NCI-H1694 (cell line): ENCODE measurements around the gene KLHL40.

Experiments
- DNase-seq: peaks from one replicate; lab custom pipeline; 2025; lab: John Stamatoyannopoulos, UW

The KLHL40 gene

DNA sequence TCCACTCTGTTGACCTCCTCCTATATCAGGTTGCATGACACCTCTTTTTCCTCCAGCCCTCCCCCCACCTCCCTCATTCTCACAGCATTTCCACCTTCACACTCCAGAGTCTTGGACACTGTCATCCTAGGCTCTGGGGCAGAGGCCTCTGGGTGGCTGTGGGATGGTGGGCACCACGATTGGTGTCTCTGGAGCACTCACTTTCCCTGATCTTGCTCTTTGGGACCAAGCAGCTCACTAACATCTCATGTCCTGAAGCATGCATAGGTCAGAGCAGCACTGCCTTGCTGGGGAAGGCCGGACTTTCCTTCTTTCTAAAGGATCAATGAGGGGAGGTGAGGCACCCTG lies 16.9 kb upstream of the KLHL40 start:
- no peak for DNase-seq

DNA sequence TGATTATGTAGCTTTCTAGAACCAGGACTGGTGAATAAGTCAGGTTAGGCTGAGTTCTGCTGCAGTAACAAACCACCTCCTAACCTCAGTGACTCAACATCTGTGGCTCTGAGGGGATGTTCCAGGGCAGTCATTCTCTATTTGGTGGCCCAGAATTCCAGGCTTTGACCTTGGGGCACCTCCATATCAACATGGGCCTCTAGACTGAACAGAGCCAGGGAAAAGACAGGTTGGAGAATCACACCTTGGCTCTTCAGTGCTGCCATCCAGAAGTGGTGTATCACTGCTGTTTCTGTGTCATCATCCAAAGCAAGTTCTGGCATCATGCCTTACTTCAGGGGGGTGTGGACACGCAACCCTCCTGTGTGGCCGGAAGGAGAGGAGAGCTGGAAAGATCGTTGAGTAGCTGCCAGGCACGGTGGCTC lies 16.5 kb upstream of the KLHL40 start:
- no peak for DNase-seq

DNA sequence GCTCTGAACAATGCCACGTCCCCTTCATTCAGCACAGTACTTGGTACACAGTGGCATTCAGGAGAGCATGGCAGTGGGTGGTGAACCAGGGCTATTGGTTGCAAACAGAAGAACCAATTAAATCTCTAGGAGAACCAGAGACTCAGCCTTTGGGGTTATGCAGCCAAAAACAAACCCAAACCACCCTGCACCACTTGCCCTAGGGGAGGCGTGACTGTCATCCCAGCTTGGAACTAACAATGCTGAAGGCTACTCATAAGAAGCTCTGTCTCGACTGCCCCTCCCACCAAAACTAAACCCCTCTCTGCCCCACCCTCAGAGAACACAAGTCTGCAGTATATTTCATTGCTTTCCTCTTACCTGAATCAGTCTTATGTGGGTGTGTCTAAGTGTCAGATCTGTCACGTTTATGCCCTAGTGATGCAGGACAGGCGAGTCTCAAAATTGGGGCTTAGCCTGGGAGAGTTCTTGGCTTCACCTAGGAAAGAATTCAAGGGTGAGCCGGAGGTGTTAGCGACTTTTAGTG lies 15.2 kb upstream of the KLHL40 start:
- DNase-seq = no peak

DNA sequence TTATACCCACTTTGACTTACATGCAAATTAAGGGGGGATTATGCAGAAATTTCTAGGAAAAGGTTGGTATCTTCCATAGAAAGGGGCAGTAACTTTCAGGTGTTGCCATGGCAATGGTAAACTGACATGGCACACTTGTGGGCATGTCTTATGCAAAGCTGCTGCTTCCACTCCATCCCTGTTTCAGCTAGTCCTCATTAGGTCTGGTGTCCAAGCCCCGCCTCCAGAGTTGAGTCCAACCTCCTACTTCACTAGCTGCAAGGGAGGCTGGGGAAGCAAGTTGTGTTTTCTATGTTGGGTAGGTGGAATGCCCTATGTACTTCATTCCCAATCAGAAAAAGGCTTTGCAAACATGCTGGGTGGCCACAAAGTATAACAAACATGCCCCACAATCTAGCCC lies 14.7 kb upstream of the KLHL40 start:
- no peak for DNase-seq

DNA sequence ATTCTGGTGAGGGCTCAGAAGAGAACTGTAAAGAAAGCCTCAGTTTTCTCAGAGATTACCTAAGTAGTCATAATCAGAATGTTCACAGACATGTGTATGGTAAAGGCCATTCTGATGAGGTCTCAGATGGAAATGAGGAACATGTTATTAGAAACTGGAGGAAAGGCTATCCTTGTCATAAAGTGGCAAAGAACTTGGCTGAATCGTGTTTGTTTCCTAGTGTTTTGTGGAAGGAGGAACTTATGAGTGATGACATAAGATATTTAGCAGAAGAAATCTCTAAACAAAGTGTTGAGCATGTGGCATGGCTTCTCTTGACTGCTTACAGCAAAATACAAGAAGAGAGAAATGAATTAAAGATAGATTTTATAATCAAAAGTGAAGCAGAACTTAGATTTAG lies 12.8 kb upstream of the KLHL40 start:
- no peak for DNase-seq

DNA sequence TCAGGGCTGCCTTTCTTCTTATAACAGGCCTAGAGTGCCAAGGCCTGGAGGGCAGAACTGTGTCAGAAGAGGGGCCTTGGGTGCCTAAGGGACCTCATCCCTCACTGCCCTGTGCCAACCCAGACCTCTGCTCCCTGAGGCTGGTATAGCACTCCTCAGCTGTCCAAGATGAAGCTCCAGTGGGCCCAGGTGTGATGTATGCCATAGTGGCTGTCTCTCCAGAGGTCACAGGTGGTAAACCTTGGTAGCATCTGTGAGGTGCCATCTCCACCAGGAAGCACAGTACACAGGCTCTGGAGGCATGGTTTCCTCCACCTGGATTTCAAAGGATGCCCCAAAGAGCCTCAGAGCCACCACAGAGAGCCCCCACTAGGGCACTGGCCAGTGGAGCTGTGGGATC lies 12.3 kb upstream of the KLHL40 start:
- DNase-seq = no peak

DNA sequence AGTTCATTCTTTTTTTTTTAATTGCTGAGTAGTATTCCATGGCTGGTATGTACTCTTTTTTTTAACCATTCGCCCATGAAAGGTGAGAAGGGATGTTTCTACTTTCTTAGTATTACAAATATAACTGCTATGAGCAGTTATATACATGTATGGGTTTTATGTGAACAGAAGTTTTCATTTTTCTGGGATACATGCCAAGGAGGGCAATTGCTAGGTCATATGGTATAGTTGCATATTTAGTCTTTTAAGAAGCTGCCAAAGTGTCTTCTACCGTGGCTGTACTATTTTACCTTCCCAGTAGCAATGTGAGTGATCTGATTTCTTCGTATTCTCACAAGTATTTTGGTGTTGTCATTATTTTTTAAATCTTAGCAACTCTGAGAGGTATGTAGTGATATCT lies 11.2 kb upstream of the KLHL40 start:
- peak; percentile 59 for DNase-seq

DNA sequence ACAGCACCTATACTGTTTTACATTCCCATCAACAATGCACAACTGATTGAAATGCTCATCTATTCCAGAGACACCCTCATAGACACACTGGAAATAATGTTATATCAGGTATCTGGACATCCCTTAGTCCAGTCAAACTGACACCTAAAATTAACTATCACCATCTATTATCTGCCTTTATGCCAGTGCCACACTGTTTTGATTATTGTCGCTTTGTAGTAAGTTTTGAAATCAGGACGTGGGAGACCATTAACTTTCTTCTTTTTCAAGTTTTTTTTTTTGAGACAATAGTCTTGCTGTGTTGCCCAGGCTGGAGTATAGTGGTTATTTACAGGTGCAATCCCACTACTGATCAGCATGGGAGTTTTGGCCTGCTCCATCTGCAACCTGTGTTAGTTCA lies 9.4 kb upstream of the KLHL40 start:
- no peak for DNase-seq

DNA sequence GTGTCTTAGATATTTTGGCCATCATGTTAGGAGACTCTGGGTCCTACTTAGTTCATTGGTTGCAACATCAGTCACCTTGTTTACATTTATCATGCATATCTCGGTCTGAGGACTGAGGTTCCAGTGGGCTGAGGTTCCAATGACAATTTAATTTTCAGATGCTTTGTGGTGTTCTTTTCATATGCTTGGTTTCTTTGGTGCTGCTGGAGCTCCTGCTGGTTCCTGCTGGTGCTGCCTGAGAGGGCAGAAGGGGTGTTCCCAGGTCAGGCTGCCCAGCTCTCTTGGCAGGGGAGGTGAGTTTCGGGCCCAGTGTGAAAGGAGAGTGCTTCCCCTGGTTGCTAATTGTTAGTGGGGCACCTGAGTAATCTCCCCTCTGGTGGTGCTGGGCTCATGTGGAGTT lies 6.9 kb upstream of the KLHL40 start:
- DNase-seq = no peak

DNA sequence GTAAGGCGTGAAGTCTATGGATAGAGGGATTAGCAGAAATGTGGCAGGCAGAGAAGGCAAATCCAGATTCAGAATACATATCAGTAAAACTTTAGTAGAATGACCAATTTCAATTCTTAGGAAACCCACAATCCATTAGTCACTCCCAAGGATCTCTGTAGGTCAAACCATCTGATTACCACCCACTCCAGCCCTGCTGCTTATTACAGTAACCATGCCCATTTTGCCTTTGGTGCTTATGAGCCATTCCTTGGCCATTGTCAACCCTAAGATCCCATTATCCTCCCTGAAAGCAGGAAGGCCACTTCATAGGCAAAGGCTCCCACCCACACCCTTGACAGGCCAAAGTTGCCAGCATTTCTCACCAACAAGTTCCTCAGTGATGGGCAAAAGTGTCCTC lies 5.1 kb upstream of the KLHL40 start:
- DNase-seq = no peak

DNA sequence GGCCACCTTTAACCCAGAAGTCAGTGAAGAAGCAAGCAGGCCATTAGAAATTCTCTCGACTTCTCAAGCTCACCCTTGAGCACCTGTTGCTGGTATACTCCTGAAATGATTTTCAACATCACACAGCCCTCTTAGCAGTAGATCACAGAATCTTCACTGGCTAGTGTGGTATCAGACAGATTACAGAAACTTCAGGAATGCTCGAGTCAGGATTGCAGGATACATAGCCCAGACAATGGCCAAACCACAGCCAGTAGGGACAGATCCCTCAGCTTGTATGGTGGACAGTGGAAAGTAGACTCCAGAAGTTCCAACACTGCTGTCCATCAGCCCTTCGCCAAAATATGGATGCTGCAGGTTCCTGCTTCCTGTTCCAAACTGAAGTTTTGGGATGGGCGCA lies 4.5 kb upstream of the KLHL40 start:
- DNase-seq = no peak

DNA sequence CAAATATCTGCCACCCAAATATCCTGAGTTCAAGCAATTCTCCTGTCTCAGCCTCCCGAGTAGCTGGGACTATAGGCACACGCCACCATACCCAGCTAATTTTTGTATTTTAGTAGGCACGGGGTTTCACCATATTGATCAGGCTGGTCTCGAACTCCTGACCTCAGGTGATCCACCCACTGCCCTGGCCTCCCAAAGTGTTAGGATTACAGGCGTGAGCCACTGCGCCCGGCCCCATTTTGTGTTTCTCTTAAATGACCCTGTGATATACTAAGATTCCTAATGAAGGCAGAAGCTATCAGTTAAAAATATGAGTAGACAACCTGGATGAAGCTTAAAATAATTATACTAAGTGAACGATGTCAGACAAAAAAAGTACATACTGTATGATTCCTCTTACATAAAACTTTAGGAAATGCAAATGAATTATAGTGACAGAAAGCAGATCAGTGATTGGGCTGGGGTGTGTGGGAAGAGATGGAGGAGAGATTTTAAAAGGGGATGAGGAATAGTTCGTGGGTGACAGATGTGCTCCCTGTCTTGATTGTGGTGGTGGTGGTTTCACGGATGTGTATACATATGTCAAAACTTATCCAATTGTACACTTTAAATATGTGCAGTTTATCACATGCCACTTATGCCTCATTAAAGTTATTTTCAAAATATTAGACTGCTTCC lies 3.8 kb upstream of the KLHL40 start:
- DNase-seq = no peak

DNA sequence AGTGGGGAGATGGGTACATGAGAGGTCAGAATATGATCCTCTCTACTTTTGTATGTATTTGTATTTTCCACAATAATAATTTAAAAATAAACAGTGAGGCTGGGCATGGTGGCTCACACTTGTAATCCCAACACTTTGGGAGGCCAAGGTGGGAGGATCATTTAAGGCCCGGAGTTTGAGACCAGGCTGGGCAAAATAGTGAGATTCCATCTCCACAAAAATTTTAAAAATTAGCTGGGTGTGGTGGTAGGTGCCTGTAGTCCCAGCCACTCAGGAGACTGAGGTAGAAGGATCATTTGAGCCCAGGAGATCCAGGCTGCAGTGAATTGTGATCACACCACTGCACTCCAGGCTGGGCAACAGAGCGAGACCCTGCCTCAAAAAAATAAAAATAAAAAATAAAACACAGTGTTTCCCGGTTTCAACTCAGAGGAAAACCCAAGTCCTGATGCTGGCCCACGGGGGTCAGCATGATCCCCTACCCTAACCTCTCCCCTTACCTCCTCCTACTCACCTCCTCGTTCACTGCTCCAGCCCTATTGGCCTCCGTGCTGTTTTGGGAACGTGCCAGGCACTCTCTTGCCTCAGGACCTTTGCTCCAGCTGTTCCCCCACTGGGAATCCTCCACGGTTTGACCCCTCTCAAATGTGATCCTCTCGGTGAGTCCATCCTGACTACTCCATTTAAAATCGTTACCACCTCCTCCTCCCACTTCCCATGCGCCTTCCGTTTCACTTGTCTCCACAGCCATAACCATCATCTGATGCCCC lies 2.9 kb upstream of the KLHL40 start:
- DNase-seq = no peak

DNA sequence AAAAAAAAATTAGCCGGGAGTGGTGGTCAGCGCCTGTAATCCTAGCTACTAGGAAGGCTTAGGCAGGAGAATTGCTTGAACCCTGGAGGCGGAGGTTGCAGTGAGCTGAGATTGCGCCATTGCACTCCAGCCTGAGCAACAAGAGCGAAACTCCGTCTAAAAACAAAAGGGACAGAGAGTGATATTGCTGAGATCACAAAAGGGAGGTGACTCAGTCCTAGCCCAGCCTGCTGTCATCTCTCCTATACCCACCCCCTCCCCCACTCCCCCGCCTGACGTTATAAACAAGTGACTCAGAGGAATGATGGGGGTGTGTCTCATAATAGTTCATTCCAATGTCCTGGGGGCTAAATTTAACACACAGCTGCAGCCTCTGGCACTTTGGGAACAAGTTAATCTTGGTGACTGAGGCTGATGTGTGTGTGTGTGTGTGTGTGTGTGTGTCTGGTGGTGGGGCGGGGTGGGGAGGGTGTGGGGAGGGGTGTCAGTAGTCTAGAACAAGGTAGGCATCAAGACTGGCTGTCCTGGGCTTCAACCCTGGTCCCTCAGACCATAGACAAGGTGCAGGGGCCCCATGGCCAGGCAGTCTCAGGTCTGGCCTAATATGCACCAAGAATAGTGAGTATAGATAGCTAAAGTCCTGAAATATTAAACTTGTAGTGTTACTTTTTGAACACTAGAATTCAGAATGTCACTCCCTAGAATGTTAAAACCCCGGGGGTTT lies 1.3 kb upstream of the KLHL40 start:
- DNase-seq = no peak

DNA sequence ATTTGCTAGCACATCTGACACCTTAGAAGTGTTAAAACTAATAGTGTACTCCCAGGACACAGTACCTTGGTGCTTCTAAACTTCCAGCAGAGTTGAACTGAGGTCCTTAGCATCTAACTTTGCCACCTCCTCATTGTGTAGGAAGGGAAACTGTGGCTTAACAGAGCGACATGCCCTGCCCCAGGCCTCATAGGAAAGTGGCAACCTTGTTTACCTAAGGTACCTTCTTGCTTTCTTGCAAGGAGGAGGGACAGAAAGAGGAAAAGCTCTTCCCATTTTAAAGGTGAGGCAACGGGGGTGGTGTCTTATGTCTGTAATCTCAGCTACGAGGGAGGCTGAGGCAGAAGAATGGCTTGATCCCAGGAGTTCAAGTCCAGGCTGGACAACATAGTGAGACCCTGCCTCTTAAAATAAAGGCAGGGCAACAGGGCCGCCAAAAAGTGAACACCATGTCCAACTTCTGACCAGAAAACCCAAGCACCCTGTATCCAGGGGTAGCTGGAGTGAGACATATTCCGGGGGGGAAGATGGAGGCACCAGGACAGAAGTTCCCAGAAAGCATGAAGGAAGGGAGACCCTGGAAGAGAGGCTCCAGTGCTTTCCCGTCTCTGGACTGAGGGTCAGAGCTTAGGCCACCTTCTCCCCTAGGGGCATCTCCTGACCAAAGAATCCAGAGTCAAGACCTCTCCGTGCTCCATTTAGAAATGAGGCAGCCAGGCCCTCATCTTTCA lies 540 bp upstream of the KLHL40 start:
- no peak for DNase-seq

DNA sequence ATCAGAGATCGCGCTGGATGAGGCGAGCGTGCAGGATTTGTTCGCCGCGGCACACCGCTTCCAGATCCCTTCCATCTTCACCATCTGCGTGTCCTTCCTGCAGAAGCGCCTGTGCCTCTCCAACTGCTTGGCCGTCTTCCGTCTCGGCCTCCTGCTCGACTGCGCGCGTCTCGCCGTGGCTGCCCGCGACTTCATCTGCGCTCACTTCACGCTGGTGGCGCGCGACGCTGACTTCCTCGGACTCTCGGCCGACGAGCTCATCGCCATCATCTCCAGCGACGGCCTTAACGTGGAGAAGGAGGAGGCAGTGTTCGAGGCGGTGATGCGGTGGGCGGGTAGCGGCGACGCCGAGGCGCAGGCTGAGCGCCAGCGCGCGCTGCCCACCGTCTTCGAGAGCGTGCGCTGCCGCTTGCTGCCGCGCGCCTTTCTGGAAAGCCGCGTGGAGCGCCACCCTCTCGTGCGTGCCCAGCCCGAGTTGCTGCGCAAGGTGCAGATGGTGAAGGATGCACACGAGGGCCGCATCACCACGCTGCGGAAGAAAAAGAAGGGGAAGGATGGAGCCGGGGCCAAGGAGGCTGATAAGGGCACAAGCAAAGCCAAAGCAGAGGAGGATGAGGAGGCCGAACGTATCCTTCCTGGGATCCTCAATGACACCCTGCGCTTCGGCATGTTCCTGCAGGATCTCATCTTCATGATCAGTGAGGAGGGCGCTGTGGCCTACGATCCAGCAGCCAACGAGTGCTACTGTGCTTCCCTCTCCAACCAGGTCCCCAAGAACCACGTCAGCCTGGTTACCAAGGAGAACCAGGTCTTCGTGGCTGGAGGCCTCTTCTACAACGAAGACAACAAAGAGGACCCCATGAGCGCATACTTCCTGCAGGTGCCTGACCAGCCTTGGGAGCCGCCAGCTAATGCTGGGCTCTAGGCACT lies 819 bp downstream of the KLHL40 start:
- DNase-seq = no peak

DNA sequence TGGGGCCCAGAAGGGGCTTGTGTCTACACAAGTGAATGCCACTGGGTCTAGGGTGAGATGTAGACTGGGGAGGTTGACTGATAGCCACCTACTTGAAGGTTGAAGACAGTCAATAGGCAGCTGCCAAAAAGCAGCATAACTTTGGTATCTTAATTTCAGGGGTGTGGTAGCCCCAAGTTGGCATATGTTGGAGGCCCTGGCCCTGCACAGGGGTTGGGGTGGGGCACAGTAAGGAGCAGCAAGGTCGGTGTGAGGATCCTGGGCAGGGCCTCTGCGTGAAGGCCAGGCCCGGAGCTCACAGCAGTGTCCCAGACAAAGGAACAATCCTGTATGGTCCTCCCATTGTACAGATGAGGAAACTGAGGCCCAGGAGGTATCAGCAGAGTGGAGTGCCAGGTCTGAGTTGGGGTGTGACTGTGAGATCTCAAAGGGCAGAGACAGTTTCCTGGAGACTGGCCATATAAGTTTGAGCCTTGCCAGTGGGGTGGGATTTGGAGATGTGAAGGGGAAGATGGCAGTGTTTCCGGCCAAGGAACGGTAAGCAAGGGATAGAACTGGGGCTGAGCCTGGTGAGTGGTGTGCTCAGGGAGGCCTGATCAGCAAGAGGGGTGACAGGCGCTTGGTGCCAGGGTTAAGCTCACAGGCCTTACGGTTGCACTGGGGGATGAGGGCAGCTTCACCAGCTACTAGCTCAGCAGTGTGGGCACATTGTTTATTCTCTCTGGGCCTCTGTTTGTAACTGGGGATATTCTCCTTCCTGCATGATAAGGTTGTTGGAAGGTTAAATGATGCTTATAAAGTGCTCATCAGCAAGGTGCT lies 1.7 kb downstream of the KLHL40 start:
- no peak for DNase-seq

DNA sequence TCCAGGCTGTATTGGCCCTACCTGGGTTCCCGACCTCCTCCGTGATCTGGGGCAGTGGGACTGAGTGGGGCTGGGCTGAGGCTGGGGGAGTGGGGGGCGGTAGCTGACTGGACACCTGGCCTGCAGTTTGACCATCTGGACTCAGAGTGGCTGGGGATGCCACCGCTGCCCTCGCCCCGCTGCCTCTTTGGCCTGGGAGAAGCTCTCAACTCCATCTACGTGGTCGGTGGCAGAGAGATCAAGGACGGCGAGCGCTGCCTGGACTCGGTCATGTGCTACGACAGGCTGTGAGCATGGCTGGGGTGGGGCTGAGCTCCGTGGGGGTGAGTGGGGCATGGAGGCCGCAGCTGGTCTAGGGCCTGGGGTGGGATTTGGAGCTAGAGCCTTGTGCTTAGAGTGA lies 2.7 kb downstream of the KLHL40 start:
- DNase-seq = no peak

DNA sequence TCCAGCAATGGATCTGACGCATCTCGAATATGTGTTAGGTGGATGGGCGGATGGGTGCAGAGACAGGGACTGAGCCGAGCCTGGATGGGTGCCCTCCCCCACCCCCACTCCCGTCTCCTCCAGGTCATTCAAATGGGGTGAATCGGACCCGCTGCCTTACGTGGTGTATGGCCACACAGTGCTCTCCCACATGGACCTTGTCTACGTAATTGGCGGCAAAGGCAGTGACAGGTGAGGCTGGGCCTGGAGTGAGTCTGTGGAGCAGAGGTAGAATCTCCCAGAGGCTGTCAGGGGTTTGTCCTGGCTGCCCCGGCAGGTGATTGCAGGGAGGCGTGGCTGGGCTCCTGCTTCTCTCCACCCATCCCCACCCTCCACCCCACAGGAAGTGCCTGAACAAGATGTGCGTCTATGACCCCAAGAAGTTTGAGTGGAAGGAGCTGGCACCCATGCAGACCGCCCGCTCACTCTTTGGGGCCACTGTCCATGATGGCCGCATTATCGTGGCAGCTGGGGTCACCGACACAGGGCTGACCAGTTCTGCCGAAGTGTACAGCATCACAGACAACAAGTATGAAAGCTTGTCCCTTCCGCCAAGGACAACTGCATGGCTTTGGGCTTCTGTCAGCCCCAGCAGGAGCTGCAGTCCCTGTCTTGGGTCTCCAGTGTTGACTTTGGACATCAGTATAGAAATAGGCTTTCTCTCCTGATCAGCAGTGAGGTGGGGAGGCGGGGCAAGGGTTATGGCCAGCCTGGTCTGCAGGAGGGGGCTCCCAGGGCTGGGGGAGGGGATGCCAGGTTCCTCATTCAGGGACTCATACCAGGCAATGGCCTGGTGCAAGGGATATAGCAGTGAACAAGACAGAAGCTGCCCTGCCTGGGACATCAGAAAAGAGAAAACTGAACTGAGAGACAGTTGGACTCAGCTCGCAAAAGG lies 3.4 kb downstream of the KLHL40 start:
- no peak for DNase-seq
